ENCODE data around the gene ATAD1.

The ATAD1 gene

GRCh38 chr10:87723500-87723899 lies 94.5 kb downstream of the ATAD1 start:
- Histone ChIP-seq H3K4me2 (no peak overlapping the region), H3K27ac (no peak overlapping the region), H3K4me3 (IDR thresholded peaks at IDR 0.05; ENCODE audit: insufficient read depth, low read depth, low read length) (no peak overlapping the region), H3K79me2 (ENCODE audit: insufficient read depth, low read depth) (no peaks in the 10 kb centered on the region), H3K9ac (no peak overlapping the region), H3K27me3 (ENCODE audit: insufficient read depth, low read depth) (no peaks in the 10 kb centered on the region), H3K36me3 (ENCODE audit: insufficient read depth) (no peaks in the 10 kb centered on the region), H4K20me1 (ENCODE audit: insufficient read depth) (no peaks in the 10 kb centered on the region), H3K4me1 (ENCODE audit: low read depth, poor library complexity, severe bottlenecking) (no peaks in the 10 kb centered on the region), H2AFZ (ENCODE audit: low read depth) (no peak overlapping the region)
- no peak for TF ChIP-seq CTCF (conservative IDR thresholded peaks at IDR 0.05; ENCODE audit: low read depth, low read length)

DNA sequence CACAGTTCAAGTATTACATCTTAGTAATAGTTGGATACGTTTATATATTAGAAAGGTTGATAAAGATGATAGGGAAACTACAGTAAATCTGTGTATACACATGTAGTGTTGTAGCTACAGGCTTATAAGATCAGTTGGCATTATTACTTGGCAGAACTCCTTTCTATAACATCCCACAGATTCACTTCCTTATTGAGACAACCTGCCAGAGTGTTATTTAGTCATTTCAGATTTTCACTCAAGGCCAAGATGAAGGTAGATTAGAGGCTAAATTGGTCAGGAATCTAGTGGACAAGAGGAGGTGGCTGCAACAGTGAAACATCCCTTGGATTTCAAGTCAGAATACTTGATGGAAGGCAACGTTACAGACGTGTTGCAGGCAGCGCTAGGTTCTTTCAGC lies 95.3 kb downstream of the ATAD1 start:
- no peaks in the 10 kb centered on the region for H3K36me3 ChIP-seq (ENCODE audit: insufficient read depth)
- H3K9ac ChIP-seq, result no peak overlapping the region
- H3K79me2 ChIP-seq (ENCODE audit: insufficient read depth, low read depth), result no peaks in the 10 kb centered on the region
- no peak overlapping the region for H3K27ac ChIP-seq
- H3K4me1 ChIP-seq (ENCODE audit: low read depth, poor library complexity, severe bottlenecking), result no peaks in the 10 kb centered on the region
- no peaks in the 10 kb centered on the region for H4K20me1 ChIP-seq (ENCODE audit: insufficient read depth)
- H2AFZ ChIP-seq (ENCODE audit: low read depth), result no peak overlapping the region
- H3K27me3 ChIP-seq (ENCODE audit: insufficient read depth, low read depth), result no peaks in the 10 kb centered on the region
- no peak for TF ChIP-seq CTCF (conservative IDR thresholded peaks at IDR 0.05; ENCODE audit: low read depth, low read length)
- no peak overlapping the region for H3K4me3 ChIP-seq (IDR thresholded peaks at IDR 0.05; ENCODE audit: insufficient read depth, low read depth, low read length)
- no peak overlapping the region for H3K4me2 ChIP-seq

DNA sequence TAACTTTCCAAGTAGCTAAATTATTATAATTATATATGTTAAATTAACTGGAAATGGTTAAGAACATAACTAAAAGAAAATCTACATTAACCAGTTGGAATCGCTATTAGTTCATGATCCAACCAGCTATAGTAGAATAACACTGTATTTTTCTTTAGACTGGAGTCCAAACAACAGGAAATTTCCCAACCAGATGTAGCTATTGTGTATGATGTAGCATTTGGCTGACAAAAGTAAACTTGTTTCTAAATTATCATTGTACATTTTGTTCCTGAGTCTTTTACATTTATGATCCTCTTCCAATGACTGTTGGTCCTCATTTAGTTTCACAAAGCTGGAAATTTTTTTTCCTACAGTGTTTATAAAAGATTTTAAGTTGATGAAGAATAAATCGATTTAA lies 96.2 kb downstream of the ATAD1 start:
- Histone ChIP-seq H3K4me2 (no peak overlapping the region), H3K4me3 (IDR thresholded peaks at IDR 0.05; ENCODE audit: insufficient read depth, low read depth, low read length) (no peak overlapping the region)
- TF ChIP-seq CTCF (conservative IDR thresholded peaks at IDR 0.05; ENCODE audit: low read depth, low read length), result no peak

GRCh38 chr10:87720665-87721064 lies 97.4 kb downstream of the ATAD1 start:
- TF ChIP-seq CTCF (conservative IDR thresholded peaks at IDR 0.05; ENCODE audit: low read depth, low read length), result no peak
- no peaks in the 10 kb centered on the region for H3K27me3 ChIP-seq (ENCODE audit: insufficient read depth, low read depth)
- no peaks in the 10 kb centered on the region for H3K79me2 ChIP-seq (ENCODE audit: insufficient read depth, low read depth)
- no peak overlapping the region for H2AFZ ChIP-seq (ENCODE audit: low read depth)
- H4K20me1 ChIP-seq (ENCODE audit: insufficient read depth), result no peaks in the 10 kb centered on the region
- no peaks in the 10 kb centered on the region for H3K36me3 ChIP-seq (ENCODE audit: insufficient read depth)
- H3K9ac ChIP-seq, result no peak overlapping the region
- no peaks in the 10 kb centered on the region for H3K4me1 ChIP-seq (ENCODE audit: low read depth, poor library complexity, severe bottlenecking)
- no peak overlapping the region for H3K4me3 ChIP-seq (IDR thresholded peaks at IDR 0.05; ENCODE audit: insufficient read depth, low read depth, low read length)
- no peak overlapping the region for H3K4me2 ChIP-seq
- no peak overlapping the region for H3K27ac ChIP-seq

More for the DNA sequence above, 96.2 kb downstream of the ATAD1 start:
- Histone ChIP-seq H2AFZ (ENCODE audit: low read depth) (no peak overlapping the region), H3K79me2 (ENCODE audit: insufficient read depth, low read depth) (no peaks in the 10 kb centered on the region), H4K20me1 (ENCODE audit: insufficient read depth) (no peaks in the 10 kb centered on the region), H3K27me3 (ENCODE audit: insufficient read depth, low read depth) (no peaks in the 10 kb centered on the region), H3K9ac (no peak overlapping the region), H3K4me1 (ENCODE audit: low read depth, poor library complexity, severe bottlenecking) (no peaks in the 10 kb centered on the region), H3K27ac (no peak overlapping the region), H3K36me3 (ENCODE audit: insufficient read depth) (no peaks in the 10 kb centered on the region)

DNA sequence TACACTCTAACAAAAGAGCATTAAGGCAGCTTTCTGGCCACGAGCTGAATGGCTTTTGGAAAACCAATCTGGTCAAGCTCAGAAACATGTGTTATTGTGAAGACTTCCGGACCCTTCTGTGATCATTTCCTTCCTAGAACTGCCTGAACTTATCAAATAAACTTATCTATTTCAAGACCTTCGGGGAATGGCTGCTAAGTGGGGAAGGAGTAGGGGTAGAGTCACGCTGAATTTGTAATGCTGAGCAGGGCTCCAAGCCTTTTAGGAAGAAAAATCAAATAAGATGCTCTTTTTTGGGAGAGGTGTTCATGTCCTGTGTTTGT lies 101.7 kb downstream of the ATAD1 start:
- Histone ChIP-seq H3K4me2 (no peak overlapping the region), H3K79me2 (ENCODE audit: insufficient read depth, low read depth) (no peaks in the 10 kb centered on the region), H4K20me1 (ENCODE audit: insufficient read depth) (no peaks in the 10 kb centered on the region), H3K4me3 (IDR thresholded peaks at IDR 0.05; ENCODE audit: insufficient read depth, low read depth, low read length) (no peak overlapping the region), H3K27me3 (ENCODE audit: insufficient read depth, low read depth) (no peaks in the 10 kb centered on the region), H3K27ac (no peak overlapping the region), H3K4me1 (ENCODE audit: low read depth, poor library complexity, severe bottlenecking) (no peaks in the 10 kb centered on the region), H3K36me3 (ENCODE audit: insufficient read depth) (no peaks in the 10 kb centered on the region), H3K9ac (no peak overlapping the region), H2AFZ (ENCODE audit: low read depth) (no peak overlapping the region)
- no peak for TF ChIP-seq CTCF (conservative IDR thresholded peaks at IDR 0.05; ENCODE audit: low read depth, low read length)
